Coronary artery (tissue), 2 donors: ENCODE results near the gene IL37.

Experiments used
- DNase-seq: peaks from one replicate; pipeline ENCODE4 v3.0.0-alpha.2; 2017; ENCODE audit warnings: low spot score
- H3K27ac ChIP-seq, 2 donors: fragments of 200-600 bp; sonication (generic); one replicate each; pipeline ENCODE4 v1.5.1; 2016 to 2019
- H3K4me3 ChIP-seq: fragments of 200-600 bp; sonication (generic); 2 replicates; pipeline ENCODE4 v1.5.1; 2016; ENCODE audit warnings: mild to moderate bottlenecking, moderate library complexity
- TF ChIP-seq, protein P1 (sequence below): fragments of 200-600 bp; sonication (generic); IDR thresholded peaks from one replicate; pipeline ENCODE4 v1.5.1; 2019; ENCODE audit warnings: antibody characterized with exemption

The IL37 gene

DNA sequence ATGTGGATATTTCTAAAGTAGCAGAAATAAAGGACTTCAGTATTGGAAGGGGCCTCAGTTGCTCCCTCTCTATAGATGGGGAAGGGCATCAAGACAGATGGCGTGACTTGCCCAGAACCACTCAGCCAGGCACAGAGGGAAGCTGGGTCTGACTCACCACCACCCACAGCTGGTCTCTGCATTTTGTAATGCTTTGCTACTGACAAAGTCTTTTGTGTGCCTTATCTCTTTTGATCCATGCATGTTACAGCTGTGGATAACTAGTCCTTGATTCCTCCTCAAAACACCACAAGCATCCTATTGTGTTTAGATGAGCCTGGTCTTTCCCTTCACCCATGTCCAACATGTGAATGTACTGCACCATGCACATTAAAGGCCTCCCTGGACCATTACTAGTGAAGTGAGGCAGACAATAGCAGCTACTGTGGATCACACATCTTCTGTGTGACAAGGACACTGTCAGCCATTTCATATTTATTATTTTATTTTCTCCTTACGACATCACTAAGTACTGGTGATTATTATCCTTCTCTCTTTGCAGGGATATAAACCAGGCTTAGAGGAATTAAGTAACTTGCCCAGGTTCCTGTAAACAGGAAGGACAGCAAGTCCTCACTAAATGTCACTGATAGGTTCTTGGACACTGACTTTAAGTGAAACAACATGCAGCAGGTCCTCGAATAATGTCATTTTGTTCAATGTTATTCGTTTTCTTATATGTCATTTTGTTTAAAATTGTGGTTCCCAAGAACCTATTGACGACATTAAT is 29.6 kb upstream of the IL37 start:
- no peak overlapping the region for H3K27ac ChIP-seq
- no peak overlapping the region for H3K4me3 ChIP-seq
- no peak for DNase-seq
- TF ChIP-seq, protein P1, sequence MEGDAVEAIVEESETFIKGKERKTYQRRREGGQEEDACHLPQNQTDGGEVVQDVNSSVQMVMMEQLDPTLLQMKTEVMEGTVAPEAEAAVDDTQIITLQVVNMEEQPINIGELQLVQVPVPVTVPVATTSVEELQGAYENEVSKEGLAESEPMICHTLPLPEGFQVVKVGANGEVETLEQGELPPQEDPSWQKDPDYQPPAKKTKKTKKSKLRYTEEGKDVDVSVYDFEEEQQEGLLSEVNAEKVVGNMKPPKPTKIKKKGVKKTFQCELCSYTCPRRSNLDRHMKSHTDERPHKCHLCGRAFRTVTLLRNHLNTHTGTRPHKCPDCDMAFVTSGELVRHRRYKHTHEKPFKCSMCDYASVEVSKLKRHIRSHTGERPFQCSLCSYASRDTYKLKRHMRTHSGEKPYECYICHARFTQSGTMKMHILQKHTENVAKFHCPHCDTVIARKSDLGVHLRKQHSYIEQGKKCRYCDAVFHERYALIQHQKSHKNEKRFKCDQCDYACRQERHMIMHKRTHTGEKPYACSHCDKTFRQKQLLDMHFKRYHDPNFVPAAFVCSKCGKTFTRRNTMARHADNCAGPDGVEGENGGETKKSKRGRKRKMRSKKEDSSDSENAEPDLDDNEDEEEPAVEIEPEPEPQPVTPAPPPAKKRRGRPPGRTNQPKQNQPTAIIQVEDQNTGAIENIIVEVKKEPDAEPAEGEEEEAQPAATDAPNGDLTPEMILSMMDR, result no peak

DNA sequence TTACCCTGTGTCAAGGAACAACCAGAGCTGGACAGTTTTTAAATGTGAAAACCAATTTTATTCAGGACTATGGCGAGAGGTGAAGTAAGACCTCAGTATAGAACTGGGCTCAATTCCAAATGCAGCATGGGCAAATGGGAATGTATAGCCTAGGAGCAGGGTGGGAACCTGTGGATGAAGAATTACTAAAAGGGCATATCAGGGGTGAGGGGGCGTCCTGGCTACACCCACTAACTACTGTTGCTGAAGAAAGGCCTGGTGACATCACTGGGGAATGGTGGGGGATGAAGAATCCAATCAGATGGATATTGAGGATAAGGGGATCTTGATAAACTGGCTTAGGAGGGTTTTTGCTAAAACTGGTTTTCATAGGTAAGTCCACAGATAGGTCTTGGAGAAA is 27.3 kb upstream of the IL37 start:
- H3K4me3 ChIP-seq, result no peak overlapping the region
- H3K27ac ChIP-seq, result no peak overlapping the region
- TF ChIP-seq, protein P1, result no peak
- no peak for DNase-seq

DNA sequence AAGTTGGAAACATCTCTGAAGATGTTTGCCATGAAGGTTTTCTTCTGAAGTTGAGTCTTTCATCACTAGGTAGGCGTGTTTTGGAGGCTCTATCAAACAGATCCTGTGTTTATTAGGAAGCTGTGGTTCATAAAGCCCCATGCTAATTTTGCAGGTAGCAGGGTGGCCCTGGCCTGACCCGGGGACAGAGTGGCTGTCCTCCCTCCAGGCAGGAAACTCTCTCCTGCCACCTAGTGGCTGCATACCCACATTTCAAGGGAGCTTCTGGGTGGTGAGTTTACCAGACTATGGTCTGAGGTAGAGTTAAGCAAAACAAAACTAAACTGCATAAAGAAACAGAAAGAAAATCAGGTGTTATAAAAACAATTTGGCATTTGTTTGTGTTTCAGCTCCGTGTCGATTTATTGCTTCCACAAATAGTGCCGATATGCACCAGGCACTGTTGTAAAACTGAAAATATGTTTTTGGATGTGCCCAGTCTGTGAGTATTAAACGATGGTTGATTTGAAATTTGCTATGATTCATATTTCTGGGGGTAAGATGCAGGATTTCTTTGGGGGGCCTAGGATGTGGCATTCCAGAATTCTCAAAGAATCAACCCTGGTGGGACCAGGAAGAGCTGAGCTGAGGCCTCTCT is 26.0 kb upstream of the IL37 start:
- Histone ChIP-seq H3K4me3 (no peak overlapping the region), H3K27ac (no peak overlapping the region)
- no peak for DNase-seq
- TF ChIP-seq, protein P1, result no peak

DNA sequence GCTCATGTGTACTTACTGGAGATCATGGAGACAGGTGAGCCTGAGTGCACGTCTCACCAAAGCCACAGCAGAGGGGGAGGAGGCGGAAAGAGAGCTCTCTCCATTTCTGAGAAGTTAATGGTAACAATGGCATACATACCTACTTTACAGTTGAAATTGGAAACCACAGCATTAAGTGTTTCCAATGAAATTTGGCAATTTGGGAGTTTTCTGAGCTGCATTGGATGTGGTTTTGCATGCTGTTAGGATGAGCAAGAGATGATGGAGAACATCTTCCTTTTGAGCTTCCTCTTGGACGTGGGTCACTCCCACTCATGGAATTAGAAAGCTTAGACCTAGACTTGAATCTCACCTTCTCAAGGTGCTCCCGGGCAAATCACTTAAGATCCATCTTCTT is 25.5 kb upstream of the IL37 start:
- no peak for DNase-seq
- TF ChIP-seq, protein P1, result no peak
- Histone ChIP-seq H3K4me3 (no peak overlapping the region), H3K27ac (no peak overlapping the region)

DNA sequence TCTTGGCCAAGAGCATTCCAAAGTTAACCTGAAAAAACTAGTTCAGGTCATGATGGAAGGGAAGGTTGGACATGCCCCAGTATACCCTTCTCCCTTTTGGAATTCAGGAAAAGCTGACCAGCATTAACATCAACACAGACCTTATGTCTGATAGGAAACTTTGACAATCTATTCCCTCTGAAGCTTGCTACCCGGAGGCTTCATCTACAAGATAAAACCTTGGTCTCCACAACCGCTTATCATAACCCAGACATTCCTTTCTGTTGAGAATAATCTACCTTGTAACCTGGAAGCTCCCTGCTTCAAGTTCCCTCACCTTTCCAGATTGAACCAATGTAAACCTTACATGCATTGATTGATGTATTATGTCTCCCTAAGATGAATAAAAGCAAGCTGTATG is 24.7 kb upstream of the IL37 start:
- TF ChIP-seq, protein P1, result no peak
- no peak overlapping the region for H3K27ac ChIP-seq
- DNase-seq, result no peak
- no peak overlapping the region for H3K4me3 ChIP-seq

DNA sequence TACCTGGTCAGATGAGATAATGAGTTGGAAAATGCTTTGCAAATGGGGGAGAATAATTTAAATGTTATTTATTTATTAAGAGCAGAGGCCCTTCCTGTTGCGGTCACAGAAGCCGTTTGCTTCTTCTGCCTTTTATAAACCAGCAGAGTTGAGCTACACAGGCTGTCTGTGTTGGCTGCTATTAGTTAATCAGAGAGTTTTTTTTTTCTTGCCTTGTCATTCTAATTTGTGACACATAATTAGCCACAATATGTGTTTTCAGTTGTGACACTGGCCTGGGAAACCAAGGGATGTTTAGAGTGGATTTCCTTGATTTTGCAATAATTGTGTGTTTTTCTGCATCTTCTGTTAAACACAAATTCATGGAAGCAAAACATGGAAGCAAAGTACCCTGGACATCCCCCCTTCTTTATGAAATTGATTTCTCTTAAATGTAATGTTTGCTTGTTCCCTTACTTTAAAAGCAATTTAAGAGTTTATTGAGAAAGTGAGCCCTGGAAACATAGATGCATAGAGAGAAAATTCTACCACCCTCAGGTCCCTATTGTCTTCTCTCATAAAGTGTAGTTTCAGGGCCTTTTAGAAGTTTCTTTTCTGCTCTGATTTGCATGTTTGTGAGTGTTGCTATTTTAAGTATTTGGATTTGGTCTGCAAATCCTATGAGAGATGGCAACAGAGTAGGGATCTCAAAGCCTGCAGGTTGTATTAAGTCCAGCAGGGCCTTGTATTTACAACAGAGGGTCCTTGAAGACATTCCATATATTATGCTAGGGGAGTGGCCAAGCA is 22.8 kb upstream of the IL37 start:
- no peak for DNase-seq
- TF ChIP-seq, protein P1, result no peak
- Histone ChIP-seq H3K4me3 (no peak overlapping the region), H3K27ac (no peak overlapping the region)
